Measurements from ENCODE around the gene GPR15LG.

- TF ChIP-seq TAF1 (IDR thresholded peaks at IDR 0.05; ENCODE audit: borderline replicate concordance, low read depth, low read length) (no peak), ETV6 (conservative IDR thresholded peaks at IDR 0.05 in 1 of 2, IDR thresholded peaks at IDR 0.05 in 1 of 2; ENCODE audit: borderline replicate concordance in 1 of 2, low read depth in 1 of 2) (no peak), CREB1 (IDR thresholded peaks at IDR 0.05; ENCODE audit: low read depth) (no peak), POLR2A (IDR thresholded peaks at IDR 0.05; ENCODE audit: low read depth, low read length) (no peak), JUNB (IDR thresholded peaks at IDR 0.05) (no peak), ZZZ3 (IDR thresholded peaks at IDR 0.05; ENCODE audit: control insufficient read depth, insufficient read length, low read depth) (no peak), NRF1 (conservative IDR thresholded peaks at IDR 0.05; ENCODE audit: low read depth, low read length) (no peak)
These were observed 15.5 kb upstream of the GPR15LG start for GRCh38 chr10:84158061-84158460.

All from GM12878 (cell line).